HG03442 (cell line): ENCODE measurements around the gene DUSP22.
"Not testable (repeated sequence)": the region's sequence is repeated elsewhere in the genome, so short reads cannot be mapped to it uniquely, and the experiment has no call there.

ENCODE experiments used
- ATAC-seq: cut with Tn5 transposase; IDR thresholded peaks from one replicate; pipeline ENCODE4 v1.9.1; 2021; ENCODE audit warnings: mild to moderate bottlenecking, moderate library complexity; ENCODE audit not compliant: unreplicated experiment

Gene DUSP22

DNA sequence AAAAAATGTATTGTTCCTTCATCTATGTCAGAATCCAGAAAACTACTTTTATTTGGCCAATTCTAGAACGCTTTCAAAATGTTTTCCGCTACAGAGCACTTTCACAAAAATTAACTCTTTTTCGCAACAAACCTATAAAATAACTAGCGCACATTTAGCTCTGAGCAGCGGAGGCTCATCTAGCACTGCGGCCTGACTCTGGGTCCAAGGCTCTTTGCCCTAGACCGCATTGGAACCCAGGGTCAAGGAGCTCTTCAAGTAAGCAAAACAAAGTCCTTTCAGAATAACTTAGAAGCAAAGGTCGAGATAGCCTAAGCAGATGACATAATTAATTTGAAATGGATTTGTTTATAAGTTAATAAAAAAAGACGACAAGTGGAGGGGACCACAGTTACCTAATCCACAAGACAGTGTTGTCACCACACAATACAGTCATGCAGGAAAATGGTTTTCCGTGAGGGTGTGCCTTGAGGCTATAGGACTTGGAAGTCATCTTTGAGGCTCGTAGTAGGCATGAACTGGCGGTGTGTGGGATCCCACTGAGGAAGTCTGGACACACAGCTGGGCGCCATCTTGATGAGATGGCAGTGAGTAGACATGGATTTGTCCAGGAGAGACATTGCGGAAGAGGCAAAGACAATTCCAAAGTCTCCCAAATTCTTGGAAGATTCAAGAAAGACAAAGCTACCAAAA is 70.1 kb downstream of the DUSP22 start:
- ATAC-seq, result no peak

DNA sequence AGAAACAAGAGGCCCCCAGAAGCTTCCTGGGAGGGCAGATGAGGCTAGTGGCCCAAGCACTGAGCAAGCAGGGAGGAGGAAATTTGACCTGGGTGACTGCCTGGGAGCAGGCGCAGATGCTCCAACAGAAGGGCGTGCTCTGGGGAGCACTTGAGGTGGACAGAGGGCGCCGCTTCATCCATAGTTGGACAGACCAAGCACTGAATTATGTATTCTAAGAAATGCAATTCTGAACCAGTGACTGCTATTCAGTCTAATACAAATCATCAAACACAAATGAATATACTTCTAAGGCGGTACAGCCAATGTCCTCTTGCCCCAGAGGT is 70.6 kb downstream of the DUSP22 start:
- no peak for ATAC-seq

DNA sequence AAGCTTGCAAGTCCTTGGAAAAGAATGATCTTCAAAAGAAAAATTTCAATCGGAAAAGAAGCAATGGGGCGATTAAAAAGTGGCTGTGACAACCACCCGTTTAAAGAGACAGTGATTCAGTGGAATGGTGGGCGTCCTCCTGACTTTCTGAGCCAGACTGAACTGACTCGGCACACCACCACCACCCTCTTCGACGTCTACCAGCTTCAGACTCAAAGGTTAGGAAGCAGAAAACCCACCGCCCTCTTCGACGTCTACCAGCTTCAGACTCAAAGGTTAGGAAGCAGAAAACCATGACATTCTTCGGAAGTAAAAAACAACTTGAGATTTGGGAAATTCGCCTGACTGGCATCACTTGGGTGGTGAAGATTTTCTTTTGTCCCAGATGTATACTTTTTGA is 71.0 kb downstream of the DUSP22 start:
- ATAC-seq, result no peak

DNA sequence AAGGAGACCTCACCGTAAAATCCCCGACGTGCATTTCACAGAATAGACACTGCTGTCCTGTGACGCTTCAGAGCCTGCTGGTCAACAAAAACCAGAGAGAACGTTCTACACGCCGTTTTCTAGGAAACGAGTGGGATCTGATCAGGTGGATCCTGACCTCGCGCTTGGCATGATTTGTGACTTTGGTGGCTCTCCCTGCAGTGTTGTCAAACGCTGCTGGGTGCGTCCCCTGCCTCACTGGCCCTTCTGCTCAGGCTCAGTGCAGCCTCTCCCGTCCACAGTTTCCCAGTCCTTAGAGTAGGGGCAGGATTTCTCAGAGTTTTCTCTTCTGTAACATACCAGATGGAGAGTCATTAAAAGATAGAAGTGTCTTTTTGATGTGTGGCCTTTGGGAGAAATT is 71.6 kb downstream of the DUSP22 start:
- no peak for ATAC-seq

DNA sequence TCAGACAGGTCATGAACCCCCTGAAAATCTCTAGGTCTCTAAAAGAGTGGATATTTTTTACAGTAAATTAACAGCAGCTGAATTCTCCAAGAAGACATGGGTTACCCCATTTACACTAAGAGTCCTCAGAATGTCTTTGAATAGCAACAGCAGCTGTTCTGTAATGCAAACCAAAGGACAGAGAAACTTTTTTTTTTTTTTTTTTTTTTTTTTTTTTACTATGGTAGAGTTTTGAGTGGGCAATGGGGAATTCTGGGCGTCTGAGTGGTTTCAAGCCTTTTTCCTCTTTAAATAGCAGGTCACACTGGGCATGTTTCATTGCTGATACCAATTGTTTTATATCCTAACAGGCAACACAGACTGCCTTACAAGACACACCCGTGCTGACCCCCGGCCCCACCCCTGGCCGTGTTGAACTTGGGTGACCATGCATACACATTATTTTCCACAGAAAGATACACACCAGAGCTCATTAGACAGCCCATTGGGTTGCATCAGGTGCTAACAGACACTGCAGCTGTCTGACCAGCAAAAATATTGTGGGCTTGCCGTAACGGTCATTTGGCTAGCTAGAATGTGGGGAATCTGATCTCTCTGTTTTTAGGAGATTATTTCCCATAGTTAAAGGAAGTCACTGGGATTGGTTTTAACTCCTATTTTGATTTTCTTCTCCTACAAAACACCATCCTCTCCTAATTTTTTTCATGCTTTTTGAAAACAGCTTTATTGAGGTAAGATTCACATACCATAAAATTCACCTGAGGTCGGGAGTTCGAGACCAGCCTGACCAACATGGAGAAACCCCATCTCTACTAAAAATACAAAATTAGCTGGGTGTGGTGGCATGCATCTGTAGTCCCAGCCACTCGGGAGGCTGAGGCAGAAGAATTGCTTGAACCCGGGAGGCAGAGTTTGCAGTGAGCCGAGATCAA is 72.6 kb downstream of the DUSP22 start:
- ATAC-seq, result peak; percentile 60

DNA sequence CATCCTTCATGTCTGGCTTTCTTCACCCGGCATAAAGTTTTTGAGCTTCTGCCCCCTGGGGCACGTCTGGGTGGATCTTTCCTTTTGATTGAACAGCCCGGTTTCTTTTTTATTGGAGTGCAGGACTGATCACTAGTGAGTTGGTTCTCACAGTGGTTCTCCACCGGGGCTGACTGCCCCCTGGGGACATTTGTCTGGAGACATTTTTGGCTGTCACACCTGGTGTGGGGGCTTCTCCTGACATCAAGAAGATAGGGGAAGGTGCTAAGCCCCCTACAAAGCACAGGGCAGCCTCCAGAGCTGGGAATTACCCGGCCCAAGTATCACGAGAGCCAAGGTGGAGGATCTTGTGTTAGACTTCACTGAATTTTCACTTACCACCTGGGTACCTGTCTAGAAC is 73.5 kb downstream of the DUSP22 start:
- no peak for ATAC-seq

DNA sequence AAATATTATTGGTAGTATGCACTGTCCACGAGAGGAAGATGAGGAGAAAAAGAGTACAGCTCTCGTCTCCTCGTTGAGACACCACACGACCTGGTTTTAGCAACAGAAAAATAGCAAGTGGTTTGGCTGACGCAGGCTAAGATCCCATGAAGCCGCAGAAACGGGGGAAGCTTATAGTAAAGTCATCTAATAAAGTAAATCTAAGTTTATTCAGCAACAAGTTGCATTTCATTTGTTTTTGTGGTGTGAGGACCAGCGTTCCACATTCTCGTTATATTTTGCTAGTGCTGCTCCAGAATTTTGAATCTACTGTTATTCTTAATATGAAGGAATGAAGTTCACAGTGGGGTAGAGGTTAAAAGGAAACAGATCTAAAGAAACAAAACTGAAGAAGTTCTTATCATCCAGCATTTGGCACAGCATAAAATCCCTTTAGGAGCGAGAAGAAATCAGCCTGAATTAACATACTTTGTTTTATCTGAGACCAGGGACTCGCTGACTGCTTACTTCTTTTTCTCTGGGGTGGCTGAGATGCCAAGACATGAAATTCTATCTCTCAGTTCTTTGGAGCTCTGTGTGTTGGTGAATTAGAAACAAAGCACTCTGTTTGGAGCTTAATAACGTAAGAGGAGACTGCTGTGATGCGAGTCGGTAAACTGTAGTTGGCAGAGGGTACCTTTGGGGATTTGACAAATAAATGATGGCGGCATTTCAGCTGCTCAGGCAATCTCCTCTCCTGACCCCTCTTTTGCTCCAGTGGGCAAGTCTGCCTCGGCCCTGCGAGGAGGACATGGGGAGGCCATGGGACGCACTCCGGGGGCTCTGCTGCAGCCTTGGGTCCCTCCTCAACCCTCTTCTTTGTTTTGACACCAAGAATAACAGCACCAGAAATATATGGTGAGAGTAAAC is 74.4 kb downstream of the DUSP22 start:
- ATAC-seq, result no peak

DNA sequence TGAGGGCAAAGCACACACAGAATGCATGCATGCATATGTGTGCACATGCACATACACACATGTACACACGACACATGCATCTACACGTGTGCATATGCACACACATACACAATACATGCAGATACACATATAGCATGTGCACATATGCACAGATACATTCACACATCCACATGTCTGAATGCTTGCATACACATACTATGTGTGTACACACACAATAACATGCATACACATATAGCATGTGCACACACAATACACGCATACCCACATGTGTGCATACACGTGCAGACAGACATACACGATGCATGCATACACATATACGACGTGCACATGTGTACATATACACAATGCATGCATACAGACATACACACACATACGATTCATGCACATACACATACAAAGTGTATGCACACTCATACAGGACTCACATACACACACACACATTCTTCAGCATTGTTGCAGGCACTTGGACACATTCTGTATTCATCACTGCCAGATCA is 75.1 kb downstream of the DUSP22 start:
- ATAC-seq, result no peak

DNA sequence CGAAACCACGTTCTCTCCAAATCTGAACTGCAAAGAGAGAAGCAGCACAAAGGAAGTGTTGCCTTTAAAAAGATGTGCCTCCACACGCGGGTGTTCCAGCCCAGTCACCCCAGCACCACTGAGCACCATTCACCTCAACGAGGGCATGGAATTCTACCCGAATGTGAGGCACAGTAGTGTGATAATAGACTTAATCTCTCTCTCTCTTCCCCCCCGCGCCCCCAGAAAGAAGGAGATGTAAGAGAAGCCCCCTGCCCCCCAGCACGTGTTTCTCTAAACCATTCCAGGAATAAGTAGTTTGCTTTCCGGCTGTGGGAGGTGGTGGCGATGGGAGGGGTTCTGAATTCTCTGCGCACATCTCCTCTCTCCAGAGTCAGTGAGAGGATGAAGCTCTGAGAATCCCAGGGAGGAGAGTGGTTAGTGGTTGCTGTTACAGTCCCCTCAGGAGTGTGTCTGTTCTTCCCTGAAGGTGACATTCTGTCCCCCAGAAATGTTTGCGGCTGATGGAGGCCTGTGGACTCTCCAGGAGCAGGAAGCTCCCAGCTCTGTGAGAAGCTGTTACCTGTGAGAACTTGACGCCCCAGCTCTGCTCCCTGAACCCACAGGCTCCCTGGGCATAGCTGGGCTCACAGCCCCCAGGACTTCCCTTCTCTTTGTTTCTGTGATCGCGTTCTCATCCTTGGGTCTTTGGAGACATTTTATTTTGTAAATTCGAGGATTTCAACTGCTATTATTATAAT is 75.8 kb downstream of the DUSP22 start:
- ATAC-seq, result no peak

DNA sequence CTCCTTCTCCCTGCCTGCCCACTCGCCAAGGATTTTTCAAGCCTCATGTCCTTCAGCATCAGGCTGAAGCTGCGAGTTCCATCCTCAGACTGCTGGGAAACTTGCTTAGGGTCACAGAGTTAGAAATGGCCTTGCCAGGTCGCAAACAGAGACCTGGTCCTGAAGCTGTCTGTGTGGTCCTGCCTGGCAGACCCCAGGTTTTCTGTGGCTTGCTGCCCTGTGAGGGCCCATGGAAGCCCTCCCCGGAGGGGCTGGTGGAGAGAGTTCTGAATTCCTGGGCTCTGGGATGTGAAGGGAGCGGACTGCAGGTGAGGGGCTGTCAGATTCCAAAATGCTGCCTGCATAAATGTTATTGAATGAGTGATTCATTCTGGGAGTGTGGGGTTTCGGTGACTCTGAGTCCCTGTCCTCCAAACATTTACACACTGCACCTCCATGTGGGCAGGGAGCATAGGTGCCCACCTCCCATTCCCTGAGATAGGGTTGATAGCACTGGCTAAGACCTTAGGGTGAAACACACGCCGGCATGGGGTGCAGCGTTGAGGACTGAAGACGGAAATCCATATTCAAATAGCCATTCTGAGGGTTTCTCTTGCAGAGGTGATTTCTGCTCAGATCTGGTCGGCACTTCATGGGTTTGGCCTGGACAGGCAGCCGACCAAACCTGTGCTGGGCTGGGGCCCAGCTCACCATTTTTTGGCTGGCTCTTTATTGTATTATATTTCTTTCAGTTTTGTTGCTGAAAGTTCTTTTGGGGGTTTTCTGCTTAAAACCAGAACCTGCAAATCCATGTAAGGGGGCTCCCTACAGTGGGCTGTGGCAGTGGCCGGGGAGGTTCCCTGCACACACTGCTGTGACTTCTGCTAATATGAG is 77.5 kb downstream of the DUSP22 start:
- ATAC-seq, result no peak

DNA sequence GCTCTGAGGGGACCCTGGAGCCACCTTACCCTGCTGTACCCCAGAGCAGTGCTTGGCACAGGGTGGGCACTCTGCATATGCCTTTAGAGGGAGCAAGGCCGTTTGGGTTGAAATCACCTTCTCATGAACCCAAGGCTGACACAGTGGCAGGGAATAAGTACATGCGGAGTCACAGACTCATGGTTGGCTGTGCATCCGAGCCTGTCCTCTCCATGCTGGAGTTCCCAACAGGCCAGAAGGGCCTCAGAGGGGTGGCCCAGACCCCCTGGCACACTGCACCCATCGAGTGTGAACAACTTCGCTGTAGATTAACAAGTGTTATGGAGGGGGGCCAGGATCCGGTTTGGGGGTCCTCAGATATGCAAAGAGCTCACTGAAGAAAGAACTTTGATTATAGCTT is 78.3 kb downstream of the DUSP22 start:
- ATAC-seq, result no peak

DNA sequence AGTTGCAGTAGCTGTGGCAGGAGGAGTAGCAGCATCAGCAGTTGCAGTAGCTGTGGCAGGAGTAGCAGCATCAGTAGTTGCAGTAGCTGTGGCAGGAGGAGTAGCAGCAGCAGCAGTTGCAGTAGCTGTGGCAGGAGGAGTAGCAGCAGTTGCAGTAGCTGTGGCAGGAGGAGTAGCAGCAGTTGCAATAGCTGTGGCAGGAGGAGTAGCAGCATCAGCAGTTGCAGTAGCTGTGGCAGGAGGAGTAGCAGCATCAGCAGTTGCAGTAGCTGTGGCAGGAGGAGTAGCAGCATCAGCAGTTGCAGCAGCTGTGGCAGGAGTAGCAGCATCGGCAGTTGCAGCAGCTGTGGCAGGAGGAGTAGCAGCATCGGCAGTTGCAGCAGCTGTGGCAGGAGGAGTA is 79.6 kb downstream of the DUSP22 start:
- ATAC-seq, result not testable (repeated sequence)

DNA sequence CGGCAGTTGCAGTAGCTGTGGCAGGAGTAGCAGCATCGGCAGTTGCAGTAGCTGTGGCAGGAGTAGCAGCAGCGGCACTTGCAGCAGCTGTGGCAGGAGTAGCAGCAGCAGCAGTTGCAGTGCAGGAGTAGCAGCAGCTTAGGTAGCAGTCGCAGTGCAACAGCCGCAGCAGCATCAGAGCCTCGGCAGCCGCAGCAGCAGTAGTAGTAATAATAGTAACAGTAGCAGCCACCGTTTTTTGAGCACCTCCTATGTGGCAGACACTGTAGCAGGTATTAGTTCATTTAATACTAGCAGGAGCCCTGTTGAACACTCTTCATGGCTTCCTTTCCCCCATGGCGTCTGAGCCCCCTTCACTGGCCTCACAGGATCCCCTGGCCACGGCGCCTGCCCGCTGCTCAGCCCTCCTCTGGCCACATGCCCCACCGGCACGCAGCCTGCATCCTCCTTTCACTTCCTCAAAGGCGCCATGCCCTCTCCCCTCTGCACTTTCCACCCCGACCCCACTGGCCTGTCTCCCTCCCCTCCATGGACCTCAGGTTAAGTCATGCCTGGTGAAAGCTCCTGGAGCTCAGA is 80.1 kb downstream of the DUSP22 start:
- ATAC-seq, result peak; percentile 48

DNA sequence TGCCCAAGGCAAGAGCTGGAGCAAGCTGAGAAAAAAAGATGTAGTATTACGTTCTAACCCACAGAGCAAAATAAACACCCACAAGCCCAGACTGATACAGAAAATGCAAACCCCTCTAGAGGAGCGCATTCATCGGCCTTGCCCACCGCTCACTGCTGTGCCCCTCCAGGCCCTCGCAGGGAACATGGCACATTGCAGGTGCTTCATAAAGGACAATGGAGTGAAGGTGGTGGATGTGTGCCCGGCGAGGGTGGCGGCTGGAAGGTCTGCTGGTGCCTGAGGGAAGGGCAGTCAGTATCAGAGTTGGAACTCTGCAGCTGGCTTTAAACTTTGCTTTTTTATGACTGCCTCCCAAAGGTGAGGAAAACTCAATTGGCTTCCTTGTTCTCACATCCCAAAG is 80.7 kb downstream of the DUSP22 start:
- ATAC-seq, result peak; percentile 4

DNA sequence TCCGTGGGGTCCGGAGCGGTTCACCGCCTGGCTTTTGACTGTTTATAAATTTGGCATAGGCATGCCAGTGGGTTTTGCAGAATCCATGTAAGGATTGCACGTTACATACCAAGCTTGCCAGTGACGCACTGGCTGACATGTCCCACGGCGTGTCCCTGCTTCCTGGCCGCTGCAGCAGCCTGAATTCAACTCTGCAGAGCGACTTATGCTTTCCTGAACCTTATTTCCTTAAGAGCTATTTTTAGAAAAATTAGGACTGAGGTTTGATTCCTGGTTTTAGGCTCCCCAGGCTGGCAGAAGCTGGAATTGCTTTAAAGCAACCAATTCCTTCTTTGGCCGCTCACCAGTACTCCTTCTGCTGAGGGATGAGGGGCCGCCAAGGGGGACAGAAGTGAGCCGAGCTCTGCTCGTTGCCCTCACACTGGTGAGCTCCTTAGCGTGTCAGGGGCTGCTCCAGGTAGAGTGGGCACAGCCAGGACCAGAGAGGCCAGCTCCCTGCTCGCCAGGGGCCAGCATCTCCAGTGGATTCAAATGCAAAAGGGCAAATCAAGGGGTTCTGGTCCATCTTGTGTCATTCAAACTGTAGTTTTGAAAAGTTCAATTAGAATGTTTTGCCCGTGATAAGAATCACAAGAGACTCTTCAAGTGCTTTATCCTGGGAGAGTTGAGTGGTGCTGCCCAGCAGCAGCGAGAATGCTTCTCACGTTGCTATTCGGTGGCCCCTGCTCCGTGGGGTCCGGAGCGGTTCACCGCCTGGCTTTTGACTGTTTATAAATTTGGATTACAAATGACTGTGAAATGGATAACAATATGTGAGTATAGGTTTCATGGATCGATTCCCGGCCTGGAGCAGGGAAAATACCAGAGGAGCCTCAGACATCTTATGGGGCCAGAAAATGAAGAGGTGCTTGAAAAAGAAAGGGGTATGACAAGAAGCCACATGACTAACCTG is 81.8 kb downstream of the DUSP22 start:
- ATAC-seq, result no peak

DNA sequence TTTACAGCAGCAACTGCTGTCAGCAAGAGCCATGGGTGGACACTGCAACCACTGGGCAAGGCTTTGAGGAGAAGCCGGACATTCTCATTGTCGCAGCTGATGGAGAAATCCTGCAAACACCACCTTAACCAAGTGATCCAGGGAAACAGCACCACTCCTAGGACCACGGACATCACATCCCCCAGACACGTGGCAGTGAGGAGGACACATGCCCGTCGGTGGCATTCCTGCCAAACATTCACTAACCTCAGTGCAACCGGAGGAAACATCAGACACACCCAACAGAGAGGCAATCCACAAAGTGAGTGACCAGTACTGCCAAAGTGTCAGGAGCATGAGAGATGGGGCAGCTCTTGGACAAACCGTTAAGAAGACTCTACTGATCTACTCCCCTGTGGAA is 82.7 kb downstream of the DUSP22 start:
- no peak for ATAC-seq

DNA sequence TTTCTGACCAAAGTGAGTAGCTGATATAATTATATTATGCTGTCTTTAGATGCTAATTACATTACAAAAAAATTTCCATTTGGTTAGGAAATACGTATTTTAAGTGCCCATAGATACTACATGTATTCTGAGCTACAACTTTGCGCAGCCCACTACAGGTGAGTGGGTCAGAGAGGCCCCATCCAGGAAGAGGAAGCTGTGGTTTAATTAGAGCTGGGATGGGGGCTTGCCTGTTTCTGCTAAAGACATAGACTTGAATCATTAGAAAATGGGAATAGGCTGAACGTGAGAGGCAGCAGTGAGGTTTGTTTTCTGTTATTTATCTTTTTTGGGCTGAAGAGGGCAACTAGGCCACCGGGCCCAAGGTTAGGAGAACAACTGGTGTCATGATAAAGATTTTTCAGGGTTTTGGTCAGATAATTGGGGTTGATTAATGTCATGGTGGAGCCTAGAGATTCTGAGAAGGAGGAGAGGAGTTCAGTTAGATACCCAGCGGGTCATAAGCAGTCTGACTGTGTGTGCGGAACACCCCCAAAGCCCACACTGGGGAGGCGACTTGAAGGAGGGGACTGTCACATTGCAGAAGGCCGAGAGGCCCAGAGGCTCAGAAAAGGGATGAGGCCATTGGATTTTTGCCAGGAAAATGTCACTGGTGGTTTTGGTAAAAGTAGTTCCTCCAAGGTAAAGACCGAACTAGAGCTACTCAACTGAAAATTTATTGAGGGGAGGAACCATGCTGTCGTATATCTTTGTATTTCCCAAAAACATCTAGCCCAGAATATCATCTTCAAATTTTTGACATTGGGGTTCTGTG is 84.7 kb downstream of the DUSP22 start:
- no peak for ATAC-seq
